T follicular helper cell (primary cell): ENCODE results near the gene FHOD3.

Experiments
- DNase-seq: peaks from one replicate; pipeline ENCODE4 v3.0.0-alpha.2; 2020; ENCODE audit warnings: low read depth

The FHOD3 gene

GRCh38 chr18:36386150-36386920 lies 88.8 kb downstream of the FHOD3 start:
- DNase-seq, result no peak

- DNase-seq, result no peak
Measured at GRCh38 chr18:36387310-36387709, 89.8 kb downstream of the FHOD3 start.

GRCh38 chr18:36388310-36388709 lies 90.8 kb downstream of the FHOD3 start:
- DNase-seq, result no peak

GRCh38 chr18:36389027-36389426 lies 91.5 kb downstream of the FHOD3 start:
- DNase-seq, result no peak

- no peak for DNase-seq
Measured at GRCh38 chr18:36389811-36390581, 92.5 kb downstream of the FHOD3 start.

GRCh38 chr18:36391426-36392145 lies 94.1 kb downstream of the FHOD3 start:
- no peak for DNase-seq

- DNase-seq, result no peak
Measured at GRCh38 chr18:36392164-36392978, 94.9 kb downstream of the FHOD3 start.

GRCh38 chr18:36392979-36393287 lies 95.4 kb downstream of the FHOD3 start:
- no peak for DNase-seq

GRCh38 chr18:36394486-36394885 lies 97.0 kb downstream of the FHOD3 start:
- no peak for DNase-seq

- no peak for DNase-seq
Measured at GRCh38 chr18:36396190-36396589, 98.7 kb downstream of the FHOD3 start.

GRCh38 chr18:36397033-36397432 lies 99.5 kb downstream of the FHOD3 start:
- DNase-seq, result no peak

GRCh38 chr18:36398419-36398818 lies 100.9 kb downstream of the FHOD3 start:
- no peak for DNase-seq

GRCh38 chr18:36399055-36399454 lies 101.5 kb downstream of the FHOD3 start:
- DNase-seq, result no peak

GRCh38 chr18:36401462-36401861 lies 103.9 kb downstream of the FHOD3 start:
- DNase-seq, result no peak

- DNase-seq, result no peak
Measured at GRCh38 chr18:36402765-36403396, 105.4 kb downstream of the FHOD3 start.

- DNase-seq, result no peak
Measured at GRCh38 chr18:36403896-36404820, 106.6 kb downstream of the FHOD3 start.

- no peak for DNase-seq
Measured at GRCh38 chr18:36405611-36406010, 108.1 kb downstream of the FHOD3 start.

GRCh38 chr18:36406805-36407204 lies 109.3 kb downstream of the FHOD3 start:
- no peak for DNase-seq

GRCh38 chr18:36408606-36409005 lies 111.1 kb downstream of the FHOD3 start:
- no peak for DNase-seq

- DNase-seq, result no peak
Measured at GRCh38 chr18:36409779-36410178, 112.3 kb downstream of the FHOD3 start.
